Endometrial microvascular endothelial cells (primary cell): Measurements from ENCODE around the gene SLC8A2. TPM values are rescaled to one million over a fixed set of nuclear protein-coding genes. Genes with fewer than 3 reads are reported as not detected.
"Not testable (repeated sequence)": the region's sequence is repeated elsewhere in the genome, so short reads cannot be mapped to it uniquely, and the experiment has no call there.

Source experiments
- in situ Hi-C: cut with HindIII; loops from 2 replicates; pipeline ENCODE4 v1.10.0; 2017; ENCODE audit warnings: low sequenced_read_pairs, low pct_unique_long_range_greater_than_20kb; ENCODE audit errors: inconsistent ontology term
- total RNA-seq: library from RNA; depleted of rRNA; stranded (reverse); fragments of >200 nt; gene quantifications from one replicate; pipeline ENCODE4 v1.2.3, GENCODE V29; 2015; ENCODE audit errors: inconsistent ontology term

The SLC8A2 gene
- total RNA-seq, 1 donor from 2014 or later = not detected

- in situ Hi-C loops = no loop called here
Measured at GRCh38 chr19:47398707-47399597, 72.7 kb downstream of the SLC8A2 start.

- in situ Hi-C loops = no loop called here
Measured at GRCh38 chr19:47391510-47392223, 80.0 kb downstream of the SLC8A2 start.

- in situ Hi-C loops = no loop called here
Measured at GRCh38 chr19:47390533-47391488, 80.9 kb downstream of the SLC8A2 start.

- in situ Hi-C loops = no loop called here
Measured at GRCh38 chr19:47389150-47389556, 82.5 kb downstream of the SLC8A2 start.

GRCh38 chr19:47388721-47389120 is 83.0 kb downstream of the SLC8A2 start:
- in situ Hi-C loops = not testable (repeated sequence)

GRCh38 chr19:47387623-47388022 is 84.1 kb downstream of the SLC8A2 start:
- in situ Hi-C loops = not testable (repeated sequence)

- in situ Hi-C loops = not testable (repeated sequence)
Measured at GRCh38 chr19:47386582-47386981, 85.1 kb downstream of the SLC8A2 start.

GRCh38 chr19:47384533-47384932 is 87.2 kb downstream of the SLC8A2 start:
- in situ Hi-C loops = not testable (repeated sequence)

GRCh38 chr19:47383890-47384289 is 87.8 kb downstream of the SLC8A2 start:
- in situ Hi-C loops = not testable (repeated sequence)

- in situ Hi-C loops = no loop called here
Measured at GRCh38 chr19:47381653-47382279, 89.9 kb downstream of the SLC8A2 start.

- in situ Hi-C loops = no loop called here
Measured at GRCh38 chr19:47381121-47381520, 90.6 kb downstream of the SLC8A2 start.

- in situ Hi-C loops = no loop called here
Measured at GRCh38 chr19:47380559-47380958, 91.1 kb downstream of the SLC8A2 start.

- in situ Hi-C loops = no loop called here
Measured at GRCh38 chr19:47379381-47379938, 92.2 kb downstream of the SLC8A2 start.

- in situ Hi-C loops = no loop called here
Measured at GRCh38 chr19:47378246-47378645, 93.4 kb downstream of the SLC8A2 start.

Other genes starting within 250 kb of the SLC8A2 start
- gene BBC3, start 240.7 kb downstream of the SLC8A2 start, total RNA-seq = 12.4 TPM
- gene CCDC9, start 215.4 kb downstream of the SLC8A2 start, total RNA-seq = 8.2 TPM
- gene INAFM1, start 197.0 kb downstream of the SLC8A2 start, total RNA-seq = not detected
- not detected for gene C5AR1, start 162.0 kb downstream of the SLC8A2 start, total RNA-seq
- not detected for gene C5AR2, start 139.7 kb downstream of the SLC8A2 start, total RNA-seq
- gene DHX34, start 122.6 kb downstream of the SLC8A2 start, total RNA-seq = 20.0 TPM
- gene MEIS3, start 52.4 kb downstream of the SLC8A2 start, total RNA-seq = not detected
- gene KPTN, start 12.3 kb upstream of the SLC8A2 start, total RNA-seq = 5.0 TPM
- gene NAPA, start 43.2 kb upstream of the SLC8A2 start, total RNA-seq = 138 TPM
- not detected for gene ZNF541, start 101.3 kb upstream of the SLC8A2 start, total RNA-seq
- gene BICRA, start 137.2 kb upstream of the SLC8A2 start, total RNA-seq = 2.6 TPM
- gene EHD2, start 241.5 kb upstream of the SLC8A2 start, total RNA-seq = 205 TPM